IPS-18a (cell line): ENCODE data around the gene DSCAM.
"Not testable (repeated sequence)": the region's sequence is repeated elsewhere in the genome, so short reads cannot be mapped to it uniquely, and the experiment has no call there.

Source experiments
- H3K27ac ChIP-seq: one replicate; pipeline ENCODE4 v1.5.1; 2013; ENCODE audit warnings: low read length
- H3K27me3 ChIP-seq: one replicate; pipeline ENCODE4 v1.6.1; 2013; ENCODE audit warnings: mild to moderate bottlenecking, low read length; ENCODE audit not compliant: control insufficient read depth, insufficient read depth
- H3K36me3 ChIP-seq: one replicate; pipeline ENCODE4 v1.6.1; 2013; ENCODE audit warnings: low read depth, low read length; ENCODE audit not compliant: control insufficient read depth
- H3K4me1 ChIP-seq: one replicate; pipeline ENCODE4 v1.6.1; 2013; ENCODE audit warnings: low read depth, low read length; ENCODE audit not compliant: control insufficient read depth
- H3K4me3 ChIP-seq: one replicate; pipeline ENCODE4 v1.5.1; 2013; ENCODE audit warnings: low read length
- H3K9ac ChIP-seq: one replicate; pipeline ENCODE4 v1.6.1; 2013; ENCODE audit warnings: mild to moderate bottlenecking, low read length, moderate library complexity
- H3K9me3 ChIP-seq: one replicate; pipeline ENCODE4 v1.6.1; 2013; ENCODE audit warnings: low read depth, low read length; ENCODE audit not compliant: control insufficient read depth

Gene DSCAM

DNA sequence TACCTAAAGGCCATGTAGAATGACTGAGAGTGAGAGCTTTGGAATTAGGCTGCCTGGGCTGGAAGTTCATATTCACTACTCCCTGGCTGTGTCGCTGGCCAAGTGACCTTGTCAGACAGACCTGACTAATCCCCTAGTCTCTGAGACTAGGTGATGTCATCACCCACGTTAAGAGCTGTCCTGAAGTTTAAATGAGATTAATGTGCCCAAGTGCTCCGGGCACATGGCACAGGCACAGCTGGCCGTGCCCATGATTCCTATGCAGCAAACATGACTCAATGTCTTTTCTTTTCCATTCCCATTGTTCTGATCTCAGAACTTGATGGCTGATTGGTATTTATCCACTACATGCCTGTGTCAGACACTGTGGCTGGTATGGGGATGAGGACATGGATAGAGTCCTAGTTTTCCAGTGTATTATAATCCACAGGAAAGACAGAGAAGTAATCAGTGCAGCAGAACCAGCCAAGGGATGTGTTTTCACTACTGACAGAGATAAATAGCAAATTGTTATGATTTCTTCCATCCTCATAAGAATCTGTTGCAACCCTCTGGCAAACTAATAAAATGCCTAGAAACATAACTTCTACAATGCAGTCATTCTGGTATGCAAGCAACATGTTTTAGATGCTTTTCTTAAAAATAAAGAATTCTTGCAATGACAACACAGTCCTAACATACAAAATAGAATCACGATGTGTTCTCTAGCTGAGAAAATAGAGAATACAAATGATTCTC lies 798.8 kb downstream of the DSCAM start:
- Histone ChIP-seq H3K27me3 (no peaks in the 10 kb centered on the region), H3K36me3 (no peaks in the 10 kb centered on the region), H3K9me3 (no peaks in the 10 kb centered on the region), H3K4me1 (peaks cover 10% of the 10 kb centered on the region), H3K9ac (no peak overlapping the region), H3K4me3 (no peak overlapping the region), H3K27ac (no peak overlapping the region)

DNA sequence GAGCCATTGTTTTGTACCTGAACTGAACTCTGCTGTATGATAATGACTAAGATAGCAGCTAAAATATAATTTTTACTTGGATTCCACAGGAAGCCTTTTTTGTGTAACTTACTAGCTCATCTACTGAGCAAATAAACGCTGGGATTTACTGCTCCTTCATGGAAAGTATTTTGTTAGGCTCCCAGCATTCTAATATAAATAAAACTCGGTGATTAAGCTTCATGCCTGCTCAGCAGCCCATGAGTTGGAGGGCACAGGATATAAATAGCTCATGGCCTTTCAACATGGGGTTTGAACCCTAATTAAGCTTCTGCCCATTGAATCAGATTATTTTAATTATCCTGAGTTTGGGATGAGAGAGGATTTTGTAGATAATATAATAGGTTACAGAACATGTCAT lies 799.7 kb downstream of the DSCAM start:
- Histone ChIP-seq H3K4me1 (peaks cover 10% of the 10 kb centered on the region), H3K9me3 (no peaks in the 10 kb centered on the region), H3K4me3 (no peak overlapping the region), H3K9ac (no peak overlapping the region), H3K27me3 (no peaks in the 10 kb centered on the region), H3K27ac (no peak overlapping the region), H3K36me3 (no peaks in the 10 kb centered on the region)

DNA sequence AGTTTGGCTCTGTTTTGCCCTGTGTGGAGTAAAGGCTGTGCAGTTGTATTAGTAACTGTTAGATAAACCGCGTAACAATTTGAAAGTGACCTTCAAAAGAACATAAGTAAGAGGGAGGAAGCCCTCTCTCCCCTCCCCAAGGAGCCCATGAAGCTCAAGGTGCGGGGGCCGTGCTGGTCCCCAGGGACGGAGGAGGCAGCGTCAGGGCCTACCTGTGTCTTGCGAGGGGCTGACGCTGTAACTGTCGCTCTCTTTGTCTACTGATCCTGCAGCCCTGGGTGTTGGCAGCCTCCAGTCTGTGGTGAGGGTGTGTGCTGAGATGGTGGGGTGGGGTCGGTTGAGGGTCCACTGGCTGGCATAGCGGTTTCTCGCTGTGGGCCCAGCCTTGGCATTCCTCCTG lies 803.1 kb downstream of the DSCAM start:
- Histone ChIP-seq H3K36me3 (no peaks in the 10 kb centered on the region), H3K27ac (no peak overlapping the region), H3K4me1 (no peaks in the 10 kb centered on the region), H3K9me3 (no peaks in the 10 kb centered on the region), H3K9ac (no peak overlapping the region), H3K27me3 (no peaks in the 10 kb centered on the region), H3K4me3 (no peak overlapping the region)

DNA sequence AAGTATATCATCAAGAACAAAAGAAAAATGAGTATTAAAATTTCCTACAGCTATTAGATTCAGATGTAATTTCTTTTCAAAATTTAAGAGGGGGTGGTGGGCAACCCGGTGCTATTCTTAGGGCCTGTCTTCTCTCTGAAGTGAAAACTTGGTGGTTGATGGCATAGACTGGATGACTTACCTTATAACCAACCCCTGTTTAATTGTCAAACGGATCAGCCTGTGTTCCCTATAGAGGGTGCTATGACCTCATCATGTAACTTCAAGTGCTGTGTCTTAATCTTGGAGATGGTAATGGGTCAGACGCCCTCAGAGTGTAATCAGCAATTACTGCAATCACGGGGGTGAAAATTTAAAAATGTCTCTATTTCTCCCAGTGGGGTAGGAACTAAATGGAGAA lies 803.5 kb downstream of the DSCAM start:
- no peaks in the 10 kb centered on the region for H3K4me1 ChIP-seq
- H3K36me3 ChIP-seq = no peaks in the 10 kb centered on the region
- H3K9me3 ChIP-seq = no peaks in the 10 kb centered on the region
- H3K27ac ChIP-seq = no peak overlapping the region
- H3K4me3 ChIP-seq = no peak overlapping the region
- no peak overlapping the region for H3K9ac ChIP-seq
- H3K27me3 ChIP-seq = no peaks in the 10 kb centered on the region

DNA sequence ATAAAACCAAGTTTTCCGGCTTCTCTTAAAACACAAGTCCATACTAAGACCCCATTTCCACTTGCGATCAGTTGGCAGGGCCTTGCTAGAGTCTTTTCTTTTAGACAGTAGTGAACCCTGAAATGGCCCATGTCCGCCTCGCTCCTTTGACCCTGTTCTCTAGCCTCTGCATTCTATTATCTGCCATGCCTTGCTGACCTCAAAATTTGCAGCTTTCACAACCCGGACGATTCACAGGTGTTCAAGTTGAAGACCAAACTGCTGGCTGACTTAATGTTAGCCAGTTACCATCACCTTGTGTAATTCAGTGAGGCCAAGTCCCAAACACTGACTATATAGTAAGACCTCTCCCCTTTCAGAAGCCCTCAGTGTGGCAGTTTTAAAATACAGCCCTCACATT lies 805.5 kb downstream of the DSCAM start:
- Histone ChIP-seq H3K9ac (no peak overlapping the region), H3K27ac (no peak overlapping the region), H3K9me3 (no peaks in the 10 kb centered on the region), H3K4me3 (no peak overlapping the region), H3K27me3 (no peaks in the 10 kb centered on the region), H3K36me3 (no peaks in the 10 kb centered on the region), H3K4me1 (no peaks in the 10 kb centered on the region)

DNA sequence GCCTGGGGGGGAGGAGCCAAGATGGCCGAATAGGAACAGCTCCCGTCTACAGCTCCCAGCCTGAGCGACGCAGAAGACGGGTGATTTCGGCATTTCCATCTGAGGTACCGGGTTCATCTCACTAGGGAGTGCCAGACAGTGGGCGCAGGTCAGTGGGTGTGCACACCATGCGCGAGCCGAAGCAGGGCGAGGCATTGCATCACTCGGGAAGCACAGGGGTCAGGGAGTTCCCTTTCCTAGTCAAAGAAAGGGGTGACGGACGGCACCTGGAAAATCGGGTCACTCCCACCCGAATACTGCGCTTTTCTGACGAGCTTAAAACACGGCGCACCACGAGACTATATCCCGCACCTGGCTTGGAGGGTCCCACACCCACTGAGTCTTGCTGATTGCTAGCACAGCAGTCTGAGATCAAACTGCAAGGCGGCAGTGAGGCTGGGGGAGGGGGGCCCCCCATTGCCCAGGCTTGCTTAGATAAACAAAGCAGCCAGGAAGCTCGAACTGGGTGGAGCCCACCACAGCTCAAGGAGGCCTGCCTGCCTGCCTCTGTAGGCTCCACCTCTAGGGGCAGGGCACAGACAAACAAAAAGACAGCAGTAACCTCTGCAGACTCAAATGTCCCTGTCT lies 813.7 kb downstream of the DSCAM start:
- not testable (repeated sequence) for H3K4me1 ChIP-seq, H3K27ac ChIP-seq, H3K9me3 ChIP-seq, H3K9ac ChIP-seq, H3K4me3 ChIP-seq, H3K27me3 ChIP-seq, H3K36me3 ChIP-seq

DNA sequence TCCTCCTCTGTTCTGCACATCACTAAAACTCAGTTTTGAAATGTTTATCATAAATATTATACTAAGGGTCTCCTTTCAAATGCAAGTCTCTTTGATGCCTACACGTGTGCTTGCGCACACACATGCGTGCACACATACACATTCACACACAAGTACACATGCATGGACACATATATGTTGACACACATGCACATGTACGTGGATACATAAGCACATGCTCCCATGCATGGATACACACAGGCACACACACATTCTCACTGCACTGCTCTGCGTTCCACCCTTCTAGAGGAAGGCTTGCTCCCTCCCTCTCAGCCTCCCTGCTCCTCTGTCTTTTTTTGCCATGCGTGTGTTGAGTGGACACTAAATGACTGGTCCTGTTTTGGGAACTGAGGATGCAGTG lies 817.1 kb downstream of the DSCAM start:
- Histone ChIP-seq H3K27me3 (no peaks in the 10 kb centered on the region), H3K4me1 (no peaks in the 10 kb centered on the region), H3K4me3 (no peak overlapping the region)

DNA sequence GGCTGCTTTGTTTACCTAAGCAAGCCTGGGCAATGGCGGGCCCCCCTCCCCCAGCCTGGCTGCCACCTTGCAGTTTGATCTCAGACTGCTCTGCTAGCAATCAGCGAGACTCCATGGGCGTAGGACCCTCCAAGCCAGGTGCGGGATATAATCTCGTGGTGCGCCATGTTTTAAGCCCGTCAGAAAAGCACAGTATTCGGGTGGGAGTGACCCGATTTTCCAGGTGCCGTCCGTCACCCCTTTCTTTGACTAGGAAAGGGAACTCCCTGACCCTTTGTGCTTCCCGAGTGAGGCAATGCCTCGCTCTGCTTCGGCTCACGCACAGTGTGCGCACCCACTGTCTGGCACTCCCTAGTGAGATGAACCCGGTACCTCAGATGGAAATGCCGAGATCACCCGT lies 818.6 kb downstream of the DSCAM start:
- not testable (repeated sequence) for H3K27ac ChIP-seq, H3K4me1 ChIP-seq, H3K27me3 ChIP-seq, H3K9me3 ChIP-seq, H3K36me3 ChIP-seq, H3K4me3 ChIP-seq, H3K9ac ChIP-seq

More for the DNA sequence above, 817.1 kb downstream of the DSCAM start:
- Histone ChIP-seq H3K27ac (no peak overlapping the region), H3K9me3 (no peaks in the 10 kb centered on the region), H3K9ac (no peak overlapping the region), H3K36me3 (no peaks in the 10 kb centered on the region)

DNA sequence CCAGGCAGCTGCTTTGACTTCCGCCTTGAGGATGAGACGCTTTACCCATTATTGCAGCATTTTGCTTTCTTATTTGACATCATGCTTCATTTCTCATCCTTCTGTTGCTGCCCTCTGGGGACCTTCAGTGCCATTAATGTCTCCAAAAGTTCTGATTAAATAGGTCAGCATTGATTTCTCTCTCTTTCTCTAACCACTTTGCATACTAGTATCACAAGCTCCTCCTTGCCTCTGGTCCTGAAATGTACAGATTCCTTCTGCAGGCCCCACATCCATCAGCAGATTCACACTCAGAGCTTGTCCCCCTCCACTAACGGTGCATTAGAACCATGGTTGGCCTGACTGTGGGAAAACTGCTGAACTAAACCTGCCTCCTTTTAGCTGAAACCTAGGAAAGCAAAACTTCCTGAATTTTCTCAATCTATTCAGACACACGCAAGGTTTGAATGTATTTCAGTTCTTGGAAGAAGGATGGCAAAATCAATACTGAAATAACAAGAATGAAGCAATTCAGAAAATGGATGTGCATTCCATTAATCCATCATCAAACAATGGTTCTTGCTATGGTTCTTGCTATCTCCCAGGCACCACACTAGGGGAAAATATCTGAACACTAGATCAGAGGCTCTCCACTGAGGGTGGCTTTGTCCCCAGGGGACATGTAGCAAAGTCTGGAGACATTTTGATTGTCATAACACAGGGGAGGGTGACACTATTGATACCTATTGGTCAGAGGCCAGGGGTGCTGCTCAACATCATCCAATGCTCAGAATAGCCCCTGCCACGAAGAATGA lies 825.2 kb downstream of the DSCAM start:
- no peak overlapping the region for H3K27ac ChIP-seq
- no peak overlapping the region for H3K9ac ChIP-seq
- no peak overlapping the region for H3K4me3 ChIP-seq
- H3K27me3 ChIP-seq = no peaks in the 10 kb centered on the region
- no peaks in the 10 kb centered on the region for H3K4me1 ChIP-seq
- H3K9me3 ChIP-seq = no peaks in the 10 kb centered on the region
- H3K36me3 ChIP-seq = no peaks in the 10 kb centered on the region

DNA sequence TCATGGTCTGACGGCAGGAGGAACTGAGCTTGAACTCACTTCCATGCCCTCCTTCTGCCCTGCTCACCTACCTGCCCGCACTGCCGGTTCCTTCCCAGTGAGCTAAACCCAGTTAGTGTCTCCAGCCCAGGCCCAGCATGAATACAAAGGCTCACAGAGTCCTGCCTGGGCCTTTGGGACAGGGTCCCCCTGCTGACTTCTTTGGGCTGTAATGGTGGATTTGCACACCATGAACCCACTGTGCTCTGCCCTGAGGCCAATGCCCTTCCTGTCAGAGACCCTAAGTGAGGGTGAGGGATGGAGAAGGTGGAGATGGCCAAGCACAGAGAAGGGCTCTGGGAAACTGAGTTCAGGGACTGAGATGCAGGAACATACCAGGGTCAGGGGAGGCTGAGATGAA lies 826.3 kb downstream of the DSCAM start:
- no peaks in the 10 kb centered on the region for H3K9me3 ChIP-seq
- H3K9ac ChIP-seq = no peak overlapping the region
- H3K4me3 ChIP-seq = no peak overlapping the region
- H3K27me3 ChIP-seq = no peaks in the 10 kb centered on the region
- H3K36me3 ChIP-seq = no peaks in the 10 kb centered on the region
- no peak overlapping the region for H3K27ac ChIP-seq
- no peaks in the 10 kb centered on the region for H3K4me1 ChIP-seq

DNA sequence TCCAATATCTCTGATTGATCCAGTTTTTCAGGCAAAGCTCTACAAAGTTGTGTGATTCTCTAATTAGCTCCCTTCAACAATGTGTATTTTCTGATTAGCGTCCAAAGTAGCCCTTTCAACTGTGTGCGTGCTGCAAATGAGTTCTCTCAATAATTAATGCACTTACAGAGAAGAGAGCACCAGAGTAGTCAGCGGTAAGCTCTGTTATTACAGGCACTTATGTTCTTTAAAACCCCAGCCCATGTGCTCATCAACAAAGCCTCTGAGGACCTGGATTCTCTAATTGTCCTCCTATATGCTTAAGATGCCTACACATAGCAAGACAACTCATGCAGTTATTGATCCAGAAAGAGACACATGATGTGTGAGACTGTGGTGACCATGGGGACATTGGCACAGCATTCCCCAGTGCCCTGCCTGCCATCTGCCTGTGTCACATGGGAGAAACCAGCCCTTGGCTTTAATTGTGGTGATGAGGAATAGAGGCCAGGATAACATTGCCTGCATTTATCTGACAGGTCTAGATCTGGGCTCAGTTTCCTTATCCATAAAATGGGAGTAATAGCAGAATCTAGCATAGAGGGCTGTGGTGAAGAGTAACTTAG lies 828.0 kb downstream of the DSCAM start:
- H3K27ac ChIP-seq = no peak overlapping the region
- H3K36me3 ChIP-seq = no peaks in the 10 kb centered on the region
- no peaks in the 10 kb centered on the region for H3K4me1 ChIP-seq
- H3K4me3 ChIP-seq = no peak overlapping the region
- H3K9ac ChIP-seq = no peak overlapping the region
- no peaks in the 10 kb centered on the region for H3K9me3 ChIP-seq
- no peaks in the 10 kb centered on the region for H3K27me3 ChIP-seq
